ENCODE measurements around the gene GDA. TPM values are rescaled to one million over a fixed set of nuclear protein-coding genes. Genes with fewer than 3 reads are reported as not detected.

GDA gene
- total RNA-seq, 1 experiment from 2014 or later = 5.0 TPM

DNA sequence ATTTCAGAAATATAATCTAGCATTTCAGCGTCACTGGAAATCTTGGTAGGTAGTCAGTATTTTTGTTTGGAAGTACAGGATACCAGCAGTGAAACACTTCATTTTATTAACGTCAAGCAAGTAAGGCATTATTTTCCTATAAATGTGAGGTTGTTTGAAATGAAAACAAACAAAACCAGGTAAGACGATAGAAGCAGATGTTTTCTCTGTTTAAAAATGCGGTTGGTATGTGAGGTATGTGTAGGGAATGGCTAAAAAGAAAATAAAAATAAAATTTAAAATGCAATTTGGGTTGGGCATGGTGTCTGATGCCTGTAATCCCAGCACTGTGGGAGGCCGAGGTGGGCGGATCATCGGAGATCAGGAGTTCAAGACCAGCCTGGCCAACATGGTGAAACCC, 16.1 kb downstream of the GDA start:
- H3K4me1 ChIP-seq (ENCODE audit: control insufficient read depth, insufficient read depth, low read length) = no peaks in the 10 kb centered on the region; the same call in 1 of the 2 replicates
- H3K27ac ChIP-seq (ENCODE audit: low read length) = no peak overlapping the region
- intact Hi-C loops (cut with micrococcal nuclease; ENCODE audit: unreplicated experiment) (no loop called here), in situ Hi-C loops (cut with HindIII; ENCODE audit: low pct_unique_long_range_greater_than_20kb, low sequenced_read_pairs) (no loop called here)
- H3K27me3 ChIP-seq (ENCODE audit: control insufficient read depth, insufficient read depth, low read length) = no peaks in the 10 kb centered on the region
- DNase-seq (ENCODE audit: low read depth, low spot score) (no peak), ATAC-seq (no peak)
- H3K9me3 ChIP-seq (ENCODE audit: control insufficient read depth, insufficient read depth, low read depth, low read length) = no peaks in the 10 kb centered on the region
- ChIA-PET POLR2A (interaction anchor here (0.7 kb wide), 1 partner anchor 461 kb away, joined by 6 read pairs; no protein-coding TSS in a partner anchor), CTCF (interaction anchor here (0.7 kb wide), 1 partner anchor 507 kb away, joined by 3 read pairs; no protein-coding TSS in a partner anchor)
- TF ChIP-seq SIN3A (IDR thresholded peaks at IDR 0.05; ENCODE audit: borderline replicate concordance, insufficient read depth, low read depth, low read length) (no peak), POLR2AphosphoS5 (IDR thresholded peaks at IDR 0.05; ENCODE audit: low read depth, low read length) (no peak), TCF7L2 (IDR thresholded peaks at IDR 0.05; ENCODE audit: low read depth, low read length) (no peak)
- TF ChIP-seq, protein P1, sequence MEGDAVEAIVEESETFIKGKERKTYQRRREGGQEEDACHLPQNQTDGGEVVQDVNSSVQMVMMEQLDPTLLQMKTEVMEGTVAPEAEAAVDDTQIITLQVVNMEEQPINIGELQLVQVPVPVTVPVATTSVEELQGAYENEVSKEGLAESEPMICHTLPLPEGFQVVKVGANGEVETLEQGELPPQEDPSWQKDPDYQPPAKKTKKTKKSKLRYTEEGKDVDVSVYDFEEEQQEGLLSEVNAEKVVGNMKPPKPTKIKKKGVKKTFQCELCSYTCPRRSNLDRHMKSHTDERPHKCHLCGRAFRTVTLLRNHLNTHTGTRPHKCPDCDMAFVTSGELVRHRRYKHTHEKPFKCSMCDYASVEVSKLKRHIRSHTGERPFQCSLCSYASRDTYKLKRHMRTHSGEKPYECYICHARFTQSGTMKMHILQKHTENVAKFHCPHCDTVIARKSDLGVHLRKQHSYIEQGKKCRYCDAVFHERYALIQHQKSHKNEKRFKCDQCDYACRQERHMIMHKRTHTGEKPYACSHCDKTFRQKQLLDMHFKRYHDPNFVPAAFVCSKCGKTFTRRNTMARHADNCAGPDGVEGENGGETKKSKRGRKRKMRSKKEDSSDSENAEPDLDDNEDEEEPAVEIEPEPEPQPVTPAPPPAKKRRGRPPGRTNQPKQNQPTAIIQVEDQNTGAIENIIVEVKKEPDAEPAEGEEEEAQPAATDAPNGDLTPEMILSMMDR (IDR thresholded peaks at IDR 0.05) = no peak
- TF ChIP-seq, protein P2, sequence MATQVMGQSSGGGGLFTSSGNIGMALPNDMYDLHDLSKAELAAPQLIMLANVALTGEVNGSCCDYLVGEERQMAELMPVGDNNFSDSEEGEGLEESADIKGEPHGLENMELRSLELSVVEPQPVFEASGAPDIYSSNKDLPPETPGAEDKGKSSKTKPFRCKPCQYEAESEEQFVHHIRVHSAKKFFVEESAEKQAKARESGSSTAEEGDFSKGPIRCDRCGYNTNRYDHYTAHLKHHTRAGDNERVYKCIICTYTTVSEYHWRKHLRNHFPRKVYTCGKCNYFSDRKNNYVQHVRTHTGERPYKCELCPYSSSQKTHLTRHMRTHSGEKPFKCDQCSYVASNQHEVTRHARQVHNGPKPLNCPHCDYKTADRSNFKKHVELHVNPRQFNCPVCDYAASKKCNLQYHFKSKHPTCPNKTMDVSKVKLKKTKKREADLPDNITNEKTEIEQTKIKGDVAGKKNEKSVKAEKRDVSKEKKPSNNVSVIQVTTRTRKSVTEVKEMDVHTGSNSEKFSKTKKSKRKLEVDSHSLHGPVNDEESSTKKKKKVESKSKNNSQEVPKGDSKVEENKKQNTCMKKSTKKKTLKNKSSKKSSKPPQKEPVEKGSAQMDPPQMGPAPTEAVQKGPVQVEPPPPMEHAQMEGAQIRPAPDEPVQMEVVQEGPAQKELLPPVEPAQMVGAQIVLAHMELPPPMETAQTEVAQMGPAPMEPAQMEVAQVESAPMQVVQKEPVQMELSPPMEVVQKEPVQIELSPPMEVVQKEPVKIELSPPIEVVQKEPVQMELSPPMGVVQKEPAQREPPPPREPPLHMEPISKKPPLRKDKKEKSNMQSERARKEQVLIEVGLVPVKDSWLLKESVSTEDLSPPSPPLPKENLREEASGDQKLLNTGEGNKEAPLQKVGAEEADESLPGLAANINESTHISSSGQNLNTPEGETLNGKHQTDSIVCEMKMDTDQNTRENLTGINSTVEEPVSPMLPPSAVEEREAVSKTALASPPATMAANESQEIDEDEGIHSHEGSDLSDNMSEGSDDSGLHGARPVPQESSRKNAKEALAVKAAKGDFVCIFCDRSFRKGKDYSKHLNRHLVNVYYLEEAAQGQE (IDR thresholded peaks at IDR 0.05; ENCODE audit: insufficient read depth in 1 of 2, low read depth in 2 of 2, low read length in 1 of 2) = no peak
- no TSS peak for BruUV-seq (replicated peaks)
- H3K4me3 ChIP-seq (ENCODE audit: low read depth in 2 of 2, low read length in 2 of 2) = no peak overlapping the region
- H3K36me3 ChIP-seq (ENCODE audit: control insufficient read depth, insufficient read depth, low read length) = no peaks in the 10 kb centered on the region

DNA sequence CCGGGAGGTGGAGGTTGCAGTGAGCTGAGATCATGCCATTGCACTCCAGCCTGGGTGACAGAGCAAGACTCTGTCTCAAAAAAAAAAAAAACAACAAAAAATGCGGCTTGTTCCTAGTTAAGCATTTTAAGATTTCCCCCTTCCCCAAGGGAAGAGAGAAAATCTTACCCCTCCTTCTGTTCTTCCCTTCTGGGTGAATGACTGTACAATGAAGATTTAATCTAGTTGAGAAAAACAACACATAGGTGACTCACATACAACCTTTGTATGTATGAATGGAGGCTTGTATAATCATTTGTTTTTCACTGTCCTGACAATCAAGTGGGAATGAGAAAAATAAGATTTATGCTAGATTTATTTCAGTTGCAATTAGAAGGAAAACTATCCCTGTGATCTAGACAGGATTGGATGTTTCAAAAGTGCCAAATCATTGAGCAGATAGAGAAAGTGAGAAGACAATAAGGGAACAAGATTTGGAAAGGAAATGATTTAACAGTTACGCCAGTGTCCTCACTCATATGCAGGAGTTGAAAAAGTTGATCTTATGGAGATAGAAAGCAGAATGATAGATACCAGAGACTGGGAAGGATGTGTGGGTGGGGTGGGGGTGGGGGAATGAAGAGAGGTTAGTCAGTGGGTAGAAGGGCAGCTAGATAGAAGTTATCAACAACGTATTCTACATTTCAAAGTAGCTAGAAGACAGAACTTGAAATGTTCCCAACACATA, 16.7 kb downstream of the GDA start:
- Histone ChIP-seq H3K36me3 (ENCODE audit: control insufficient read depth, insufficient read depth, low read length) (no peaks in the 10 kb centered on the region), H3K9me3 (ENCODE audit: control insufficient read depth, insufficient read depth, low read depth, low read length) (no peaks in the 10 kb centered on the region), H3K27ac (ENCODE audit: low read length) (no peak overlapping the region), H3K4me1 (ENCODE audit: control insufficient read depth, insufficient read depth, low read length) (no peaks in the 10 kb centered on the region; the same call in 1 of the 2 replicates), H3K27me3 (ENCODE audit: control insufficient read depth, insufficient read depth, low read length) (no peaks in the 10 kb centered on the region), H3K4me3 (ENCODE audit: low read depth in 2 of 2, low read length in 2 of 2) (no peak overlapping the region)
- in situ Hi-C loops (cut with HindIII; ENCODE audit: low pct_unique_long_range_greater_than_20kb, low sequenced_read_pairs) = no loop called here
- intact Hi-C loops (cut with micrococcal nuclease; ENCODE audit: unreplicated experiment) = no loop called here
- no TSS peak for BruUV-seq (replicated peaks)
- POLR2A ChIA-PET = no interaction called here
- TF ChIP-seq POLR2AphosphoS5 (IDR thresholded peaks at IDR 0.05; ENCODE audit: low read depth, low read length) = no peak
- TF ChIP-seq, protein P1 (IDR thresholded peaks at IDR 0.05) = no peak
- TF ChIP-seq SIN3A (IDR thresholded peaks at IDR 0.05; ENCODE audit: borderline replicate concordance, insufficient read depth, low read depth, low read length) = no peak
- TF ChIP-seq, protein P2 (IDR thresholded peaks at IDR 0.05; ENCODE audit: insufficient read depth in 1 of 2, low read depth in 2 of 2, low read length in 1 of 2) = no peak
- no peak for TF ChIP-seq TCF7L2 (IDR thresholded peaks at IDR 0.05; ENCODE audit: low read depth, low read length)
- CTCF ChIA-PET = interaction anchor here (0.7 kb wide), 1 partner anchor 508 kb away, joined by 3 read pairs; no protein-coding TSS in a partner anchor
- no peak for DNase-seq (ENCODE audit: low read depth, low spot score)
- ATAC-seq = no peak
